Hematopoietic multipotent progenitor cell treated with erythropoietin and hydrocortisone succinate and interleukin-3 and kit ligand, for 15 days (in vitro differentiated cells): ENCODE data around the gene SLC36A2.
A peak's percentile ranks its signal among the peaks of the same experiment; 100 is the strongest.
"Not testable (repeated sequence)": the region's sequence is repeated elsewhere in the genome, so short reads cannot be mapped to it uniquely, and the experiment has no call there.

ENCODE experiments used
- DNase-seq: peaks from one replicate; pipeline ENCODE4 v3.0.0-alpha.2; 2015; ENCODE audit warnings: low spot score

SLC36A2 gene

GRCh38 chr5:151326266-151326665 lies 21.1 kb downstream of the SLC36A2 start:
- no peak for DNase-seq

DNA sequence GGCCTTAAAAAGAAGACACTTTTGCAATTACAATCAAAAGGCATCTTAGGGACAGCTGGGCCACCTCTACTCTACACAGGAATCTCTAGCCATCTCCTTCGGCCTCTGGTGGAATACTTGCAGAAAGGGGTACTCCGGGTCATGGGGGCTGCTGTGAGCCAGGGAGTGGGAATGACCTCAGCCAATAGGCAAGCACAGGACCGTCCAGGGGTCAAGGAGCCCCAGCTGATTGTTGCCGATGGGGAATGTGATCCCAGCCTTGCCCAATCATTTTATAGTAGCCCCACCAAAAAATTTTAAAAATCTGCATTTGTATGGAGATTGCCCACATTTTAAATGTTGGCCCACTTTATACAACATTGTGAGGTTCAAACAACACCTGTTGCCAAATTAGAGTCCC lies 26.9 kb downstream of the SLC36A2 start:
- no peak for DNase-seq

DNA sequence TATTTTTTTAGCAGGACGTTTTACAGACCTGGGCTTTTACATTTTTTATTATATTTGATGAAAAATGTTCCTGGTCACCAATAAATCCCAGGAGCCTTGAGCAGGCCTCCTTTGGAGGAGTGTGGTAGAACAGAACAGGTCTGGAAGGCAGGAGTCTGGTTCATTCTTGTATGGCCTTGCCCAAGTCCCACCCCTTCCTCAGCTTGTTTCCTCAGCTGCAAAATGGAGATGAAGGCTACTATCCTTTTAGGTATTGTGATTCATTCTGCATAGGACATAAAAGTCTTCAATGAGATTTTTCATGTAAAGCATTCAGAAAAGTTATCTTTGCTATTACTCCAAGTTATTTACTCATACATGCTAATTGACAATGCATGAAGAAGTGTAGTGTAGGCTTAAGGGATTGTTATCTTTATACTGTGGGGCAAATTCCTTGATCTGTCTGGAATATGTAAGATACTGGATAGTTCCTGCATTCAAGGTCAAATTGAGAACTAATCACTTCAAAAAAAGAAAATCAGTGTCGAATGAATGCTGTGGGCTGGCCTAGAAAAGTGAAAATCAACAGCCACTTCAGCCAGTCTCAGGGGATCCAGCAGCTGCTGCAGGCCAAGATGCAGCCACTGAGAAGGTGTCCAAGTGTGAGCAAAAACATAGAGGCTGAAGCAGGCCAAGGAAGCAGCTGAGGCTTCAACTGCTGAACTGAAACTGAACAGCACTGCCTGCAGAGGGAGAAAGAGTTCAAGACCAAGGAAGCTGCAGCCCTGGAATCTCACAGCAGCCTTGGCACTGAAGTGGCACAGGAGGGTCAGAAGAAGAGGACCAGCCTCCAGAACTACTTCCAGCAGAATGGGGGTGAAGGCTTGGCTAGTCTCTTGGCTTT lies 28.3 kb downstream of the SLC36A2 start:
- DNase-seq = no peak

DNA sequence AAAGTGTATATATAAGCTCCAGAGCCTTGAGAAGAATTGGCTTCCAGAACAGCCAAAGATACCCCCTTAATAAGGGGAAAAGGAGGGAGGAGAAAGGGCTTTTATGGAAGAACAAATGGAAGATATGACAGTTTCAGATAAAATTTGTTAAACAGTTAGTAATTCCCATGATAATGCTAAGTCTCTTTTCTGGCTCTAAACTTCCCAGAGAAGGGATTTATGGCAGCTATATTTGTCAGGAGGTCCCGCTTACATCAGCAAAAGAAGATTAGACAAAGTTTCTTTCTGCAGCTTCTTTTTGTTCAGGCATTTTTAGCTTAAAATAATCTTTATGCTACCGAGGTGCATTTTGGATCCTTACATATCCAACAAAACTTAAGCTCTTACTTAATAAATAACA lies 29.5 kb downstream of the SLC36A2 start:
- no peak for DNase-seq

DNA sequence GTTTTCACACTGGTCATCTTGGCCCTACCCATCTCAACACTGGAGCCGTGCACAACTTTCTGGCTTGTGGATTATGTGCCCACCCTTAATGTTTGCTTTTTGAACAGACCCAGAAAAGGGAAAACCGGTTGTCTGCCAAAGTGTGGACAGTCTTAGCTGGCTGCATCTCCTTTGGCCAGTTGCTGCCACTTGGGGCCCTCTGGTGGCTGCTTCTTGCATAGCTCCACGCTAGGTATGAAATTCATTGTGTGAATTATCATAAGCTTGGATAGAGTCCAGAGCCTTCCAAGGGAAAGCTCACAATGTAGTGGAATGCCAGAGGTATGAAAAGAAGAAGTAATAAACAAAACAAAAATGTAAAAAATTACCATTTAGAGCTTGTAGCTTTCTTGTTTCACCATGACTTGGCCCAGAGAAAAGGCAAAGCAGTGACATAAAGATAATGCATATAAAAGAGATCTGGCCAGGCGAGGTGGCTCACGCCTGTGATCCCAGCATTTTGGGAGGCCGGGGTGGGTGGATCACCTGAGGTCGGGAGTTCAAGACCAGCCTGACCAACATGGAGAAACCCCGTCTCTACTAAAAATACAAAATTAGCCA lies 31.3 kb downstream of the SLC36A2 start:
- DNase-seq = peak; percentile 52

DNA sequence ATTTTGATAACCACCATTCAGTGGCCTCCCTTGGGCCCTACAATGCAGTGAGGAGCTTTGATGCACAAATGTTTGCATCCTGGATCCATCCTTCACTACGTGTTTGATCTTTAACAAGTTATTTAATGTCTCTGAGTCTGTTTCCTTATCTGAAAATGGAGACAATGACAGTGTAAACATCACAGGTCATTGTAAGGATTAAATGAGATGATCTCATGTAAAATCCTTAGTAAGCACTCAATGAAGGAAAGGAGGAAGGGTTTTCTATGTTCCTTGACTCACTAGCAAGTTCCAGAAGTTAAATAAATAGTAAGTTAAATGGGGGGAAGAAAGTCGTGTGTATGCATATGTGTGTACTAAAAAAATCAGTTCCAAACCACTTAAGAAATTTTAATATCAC lies 34.0 kb downstream of the SLC36A2 start:
- DNase-seq = no peak

DNA sequence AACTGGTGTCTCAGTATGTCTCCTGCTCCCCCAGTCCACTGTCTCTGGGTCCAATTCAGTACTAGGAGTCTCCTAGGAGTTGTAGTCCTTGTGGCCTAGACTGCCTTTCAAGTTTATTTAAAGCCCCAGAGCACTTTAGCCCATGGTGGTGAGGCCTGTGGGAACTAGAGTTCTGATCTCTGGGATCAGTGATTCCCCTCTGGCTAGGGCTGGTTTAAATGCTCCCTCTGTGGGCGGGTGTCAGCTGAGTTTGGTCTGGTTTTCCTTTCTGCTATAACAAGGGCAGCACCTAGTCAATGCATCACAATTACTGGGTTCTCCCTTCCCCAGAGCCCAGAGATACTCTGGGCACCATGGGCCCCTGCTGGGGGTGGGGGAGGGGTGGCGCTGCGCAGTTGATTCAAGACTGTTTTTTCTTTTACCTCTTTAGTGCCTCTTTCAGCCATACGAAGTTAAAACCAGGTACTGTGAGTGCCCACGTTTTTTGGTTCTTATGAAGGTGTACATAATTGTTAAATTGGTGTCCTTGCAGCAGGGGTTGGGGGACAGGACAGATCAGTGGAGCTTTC lies 34.5 kb downstream of the SLC36A2 start:
- DNase-seq = no peak

- DNase-seq = no peak
Measured at GRCh38 chr5:151310932-151311331, 36.4 kb downstream of the SLC36A2 start.

GRCh38 chr5:151309821-151310220 lies 37.5 kb downstream of the SLC36A2 start:
- DNase-seq = not testable (repeated sequence)

DNA sequence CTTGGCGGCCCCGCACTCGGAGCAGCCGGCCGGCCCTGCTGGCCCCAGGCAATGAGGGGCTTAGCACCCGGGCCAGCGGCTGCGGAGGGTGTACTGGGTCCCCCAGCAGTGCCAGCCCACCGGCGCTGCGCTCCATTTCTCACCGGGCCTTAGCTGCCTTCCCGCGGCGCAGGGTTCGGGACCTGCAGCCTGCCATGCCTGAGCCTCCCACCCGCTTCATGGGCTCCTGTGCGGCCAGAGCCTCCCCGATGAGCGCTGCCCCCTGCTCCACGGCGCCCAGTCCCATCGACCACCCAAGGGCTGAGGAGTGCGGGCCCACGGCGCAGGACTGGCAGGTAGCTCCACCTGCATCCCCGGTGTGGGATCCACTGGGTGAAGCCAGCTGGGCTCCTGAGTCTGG lies 38.1 kb downstream of the SLC36A2 start:
- not testable (repeated sequence) for DNase-seq

GRCh38 chr5:151303666-151304065 lies 43.7 kb downstream of the SLC36A2 start, which contains the start of gene SLC36A3:
Gene SLC36A3 (minus strand): TSS chr5:151303766. CDS start chr5:151303354, 412 bp downstream.
- no peak for DNase-seq

DNA sequence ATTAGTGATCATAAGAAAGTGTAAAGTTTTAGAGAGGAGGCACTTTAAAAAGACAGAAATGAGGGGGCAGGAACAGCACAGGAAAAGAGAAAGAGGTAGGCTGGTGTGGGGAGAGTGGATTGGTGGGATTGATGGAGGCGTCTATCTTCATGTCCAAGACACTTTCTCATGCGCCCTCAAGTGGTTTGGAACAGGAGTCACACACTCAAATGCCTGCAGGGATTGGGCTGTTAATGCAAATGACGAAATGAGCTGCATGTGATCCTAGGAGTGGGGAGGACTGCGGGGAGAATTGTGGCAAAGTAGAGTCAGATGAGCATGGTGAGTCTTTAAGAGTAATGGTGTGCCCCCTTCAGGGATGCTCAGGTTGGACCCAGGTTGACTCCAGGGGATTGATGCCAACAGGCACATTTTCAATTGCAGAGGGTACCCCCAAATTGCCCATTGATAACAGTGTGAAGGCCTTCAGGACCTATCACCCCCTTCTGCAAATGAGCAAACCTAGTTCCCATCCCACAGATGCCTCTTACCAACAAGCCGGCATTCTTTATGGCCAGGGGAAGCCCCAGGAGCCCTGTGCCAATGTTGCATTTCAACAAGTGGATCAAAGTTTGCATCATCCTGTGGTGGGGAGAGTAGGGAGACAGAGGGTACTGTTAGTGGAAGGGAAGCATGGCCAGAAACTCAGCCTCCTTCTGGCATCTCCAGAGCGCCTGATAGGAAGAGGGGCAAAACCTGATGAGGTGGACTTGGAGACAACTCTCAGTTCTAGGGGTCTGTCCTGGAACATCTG lies 49.1 kb downstream of the SLC36A2 start:
- no peak for DNase-seq

DNA sequence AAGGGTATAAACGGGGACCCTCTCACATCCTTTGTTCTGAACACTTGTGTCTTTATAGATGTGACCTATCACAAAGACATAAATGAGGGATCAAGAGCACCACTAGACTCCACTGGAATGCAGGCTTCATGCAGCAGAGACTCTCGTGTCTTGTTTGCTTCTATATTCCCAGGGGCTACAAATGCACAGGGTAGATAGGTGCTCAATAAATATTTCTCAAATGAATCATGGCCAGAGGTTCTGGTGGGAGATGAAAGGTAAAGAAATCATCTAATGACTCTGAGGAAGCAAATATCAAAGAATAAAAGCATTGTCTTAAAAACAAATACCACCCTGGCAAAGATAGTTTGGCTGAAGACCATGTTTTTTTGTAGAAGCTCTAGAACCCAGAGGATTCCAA lies 50.4 kb downstream of the SLC36A2 start:
- DNase-seq = no peak

DNA sequence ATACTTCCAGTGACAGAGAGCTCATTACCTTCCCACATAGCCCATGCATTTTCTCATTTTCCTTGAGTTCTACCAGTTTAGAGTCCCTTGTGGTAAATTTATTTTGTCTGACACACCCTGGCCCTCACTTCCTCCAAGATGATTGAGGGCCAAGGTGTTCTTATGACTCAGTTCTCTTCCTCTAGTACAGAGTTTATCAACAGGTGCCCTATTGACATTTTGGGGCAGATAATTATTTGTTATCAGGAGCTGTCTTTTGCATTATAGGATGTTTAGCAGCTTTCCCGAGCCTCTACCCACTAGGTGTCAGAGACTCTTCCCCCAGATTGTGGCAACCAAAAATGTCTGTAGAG lies 50.9 kb downstream of the SLC36A2 start:
- no peak for DNase-seq

- DNase-seq = no peak
Measured at GRCh38 chr5:151295791-151296477, 51.4 kb downstream of the SLC36A2 start.

DNA sequence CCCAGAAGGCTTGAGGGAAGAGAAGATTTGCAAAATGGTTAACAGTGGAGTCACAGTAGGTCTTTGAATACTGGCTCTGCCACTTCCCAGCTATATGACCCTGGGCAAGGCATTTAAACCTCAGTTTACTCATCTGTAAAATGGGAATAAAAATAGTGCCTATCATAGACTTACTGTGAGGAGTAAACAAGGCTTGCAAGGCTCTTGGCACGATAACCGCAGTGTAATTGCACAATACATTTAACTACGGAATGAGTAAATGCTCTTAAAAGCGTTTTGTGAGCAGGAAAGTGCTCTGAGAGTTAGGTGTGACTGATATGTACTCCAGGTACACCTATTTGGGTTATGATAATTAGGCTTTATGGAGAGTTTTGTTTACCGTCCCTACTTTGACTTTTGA lies 52.2 kb downstream of the SLC36A2 start:
- DNase-seq = no peak

GRCh38 chr5:151293624-151294023 lies 53.7 kb downstream of the SLC36A2 start:
- DNase-seq = no peak

DNA sequence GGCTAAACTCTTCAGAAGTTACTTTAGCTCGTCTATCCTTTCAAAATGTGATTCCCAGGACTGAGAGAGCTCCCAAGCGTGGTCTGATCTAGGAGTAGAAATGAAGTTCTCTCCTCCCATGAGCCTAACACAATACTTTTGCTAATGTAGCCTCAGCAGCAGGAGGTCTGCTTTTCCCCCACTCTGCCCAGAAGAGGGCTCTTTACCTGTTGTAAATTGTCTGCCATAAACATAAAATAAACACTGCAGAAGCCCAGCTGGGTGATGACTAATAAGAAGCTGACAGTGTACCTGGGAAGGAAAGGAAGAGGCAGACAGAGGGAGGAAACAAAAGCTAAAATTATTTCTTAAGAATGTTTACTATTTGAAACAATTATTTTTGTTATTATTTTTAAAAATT lies 59.2 kb downstream of the SLC36A2 start:
- no peak for DNase-seq

DNA sequence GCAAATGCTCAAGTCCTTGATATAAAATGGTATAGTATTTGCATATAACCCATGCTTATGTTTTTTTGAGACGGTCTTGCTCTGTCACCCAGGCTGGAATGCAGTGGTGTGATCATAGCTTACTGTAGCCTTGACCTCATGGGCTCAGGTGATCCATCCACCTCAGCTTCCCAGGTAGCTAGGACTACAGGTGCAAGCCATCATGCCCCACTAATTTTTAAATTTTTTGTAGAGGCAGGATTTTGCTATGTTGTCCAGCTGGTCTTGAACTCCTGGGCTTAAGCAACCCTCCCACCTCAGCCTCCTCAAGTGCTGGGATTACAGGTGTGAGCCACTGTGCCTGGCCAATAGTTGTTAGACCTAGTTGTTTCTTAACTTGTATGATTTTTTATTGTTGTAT lies 61.1 kb downstream of the SLC36A2 start:
- no peak for DNase-seq

DNA sequence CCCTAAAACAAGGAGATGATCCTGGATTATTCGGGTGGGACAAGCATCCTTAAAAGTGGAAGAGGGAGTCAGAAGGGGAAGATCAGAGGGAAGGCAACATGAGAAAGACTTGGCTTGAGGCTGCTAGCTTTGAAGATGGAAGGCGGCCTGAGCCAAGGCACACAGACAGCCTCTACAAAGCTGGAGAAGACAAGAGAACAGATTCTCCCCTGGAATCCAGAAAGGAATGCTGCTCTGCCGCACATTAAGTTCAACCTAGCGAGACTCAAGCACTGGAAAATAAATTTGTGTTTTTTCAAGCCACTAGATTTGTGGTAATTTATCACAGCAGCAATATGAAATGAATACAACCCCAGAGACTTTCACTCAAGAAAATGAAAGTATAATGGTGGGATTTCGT lies 61.7 kb downstream of the SLC36A2 start:
- no peak for DNase-seq

DNA sequence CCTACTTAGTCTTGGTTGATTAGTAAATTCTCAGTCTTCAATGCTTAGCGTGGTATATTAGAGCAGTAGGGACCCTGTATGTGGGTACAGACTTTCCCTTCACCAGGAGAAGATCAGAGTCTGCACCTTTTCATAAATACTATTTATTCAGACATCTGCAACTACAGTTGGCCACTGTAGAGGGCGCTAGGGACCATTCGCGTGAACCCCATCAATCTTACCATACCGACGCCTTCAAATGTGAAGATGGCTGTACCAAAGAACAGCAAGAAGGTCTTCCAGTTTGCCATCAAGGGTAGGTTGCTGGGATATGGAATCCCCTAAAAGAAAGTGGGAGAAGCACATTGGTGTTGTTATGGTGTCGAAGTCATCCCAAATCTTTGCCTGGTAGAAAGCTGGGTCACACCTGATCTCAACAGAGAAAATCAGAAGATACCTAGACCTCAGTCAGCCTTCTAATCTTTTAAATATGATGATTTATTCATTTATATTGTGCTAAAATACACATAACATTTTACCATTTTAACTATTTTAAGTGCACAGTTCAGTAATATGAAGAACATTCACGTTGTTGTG lies 62.9 kb downstream of the SLC36A2 start:
- no peak for DNase-seq
